Erythroblast (primary cell): ENCODE results near the gene PARVA.

Source experiments
- GATA1 ChIP-seq: IDR thresholded peaks from 2 replicates; pipeline ENCODE4 v1.6.1; 2011; ENCODE audit warnings: low read depth, mild to moderate bottlenecking, control low read depth, low read length, moderate library complexity
- POLR2A ChIP-seq: IDR thresholded peaks from 2 replicates; pipeline ENCODE4 v1.6.1; 2011; ENCODE audit warnings: mild to moderate bottlenecking, low read length

DNA sequence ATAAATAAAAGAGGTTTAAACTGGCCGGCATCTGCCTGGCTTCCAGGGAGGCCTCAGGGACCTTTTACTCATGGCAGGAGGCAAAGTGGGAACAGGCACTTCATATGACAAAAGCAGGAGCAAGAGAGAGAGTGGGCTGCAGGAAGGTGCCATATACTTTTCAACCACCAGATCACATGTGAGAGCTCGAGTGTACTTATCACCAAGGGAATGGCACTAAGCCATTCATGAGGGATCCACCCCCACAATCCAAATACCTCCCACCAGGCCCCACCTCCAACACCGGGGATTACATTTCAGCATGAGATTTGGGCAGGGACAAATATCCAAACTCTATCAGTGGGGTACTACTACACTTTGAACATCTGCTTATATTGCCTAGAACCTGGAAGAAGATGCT lies 126.5 kb downstream of the PARVA start:
- TF ChIP-seq POLR2A (no peak), GATA1 (no peak)
